ENCODE results near the gene DGUOK. TPM values are rescaled to one million over a fixed set of nuclear protein-coding genes. Genes with fewer than 3 reads are reported as not detected.

Gene DGUOK
- total RNA-seq, 1 donor: 81.2 TPM

DNA sequence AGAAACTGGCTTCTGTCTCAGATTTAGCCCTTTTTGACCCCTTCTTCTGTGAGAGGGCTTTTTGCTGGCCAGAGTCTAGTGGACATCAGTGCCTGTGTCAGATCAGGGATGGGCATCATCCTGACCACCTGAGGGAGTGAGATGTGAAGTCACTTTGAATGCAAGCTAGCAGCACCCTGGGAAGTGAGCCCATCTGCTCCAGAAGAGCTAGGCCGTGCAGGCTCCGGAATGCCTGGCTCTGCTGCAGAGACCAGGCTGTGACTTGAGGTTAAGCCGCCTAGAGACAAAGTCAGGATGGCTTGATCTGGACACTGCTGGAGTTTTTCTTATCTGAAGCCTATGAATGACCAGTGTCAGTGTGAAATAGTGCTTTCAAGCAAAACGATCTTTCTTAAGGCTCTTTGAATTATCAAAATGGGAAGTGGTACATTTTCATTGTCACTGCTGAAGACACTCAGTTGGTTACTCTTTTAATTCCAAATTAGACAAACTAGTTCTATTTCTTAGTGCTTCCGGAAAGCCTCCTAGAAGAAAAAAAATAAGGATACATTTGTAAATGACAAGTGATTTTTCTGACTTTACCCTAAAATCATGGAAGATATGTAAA is 20.8 kb downstream of the DGUOK start:
- TF ChIP-seq, protein P1, sequence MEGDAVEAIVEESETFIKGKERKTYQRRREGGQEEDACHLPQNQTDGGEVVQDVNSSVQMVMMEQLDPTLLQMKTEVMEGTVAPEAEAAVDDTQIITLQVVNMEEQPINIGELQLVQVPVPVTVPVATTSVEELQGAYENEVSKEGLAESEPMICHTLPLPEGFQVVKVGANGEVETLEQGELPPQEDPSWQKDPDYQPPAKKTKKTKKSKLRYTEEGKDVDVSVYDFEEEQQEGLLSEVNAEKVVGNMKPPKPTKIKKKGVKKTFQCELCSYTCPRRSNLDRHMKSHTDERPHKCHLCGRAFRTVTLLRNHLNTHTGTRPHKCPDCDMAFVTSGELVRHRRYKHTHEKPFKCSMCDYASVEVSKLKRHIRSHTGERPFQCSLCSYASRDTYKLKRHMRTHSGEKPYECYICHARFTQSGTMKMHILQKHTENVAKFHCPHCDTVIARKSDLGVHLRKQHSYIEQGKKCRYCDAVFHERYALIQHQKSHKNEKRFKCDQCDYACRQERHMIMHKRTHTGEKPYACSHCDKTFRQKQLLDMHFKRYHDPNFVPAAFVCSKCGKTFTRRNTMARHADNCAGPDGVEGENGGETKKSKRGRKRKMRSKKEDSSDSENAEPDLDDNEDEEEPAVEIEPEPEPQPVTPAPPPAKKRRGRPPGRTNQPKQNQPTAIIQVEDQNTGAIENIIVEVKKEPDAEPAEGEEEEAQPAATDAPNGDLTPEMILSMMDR (IDR thresholded peaks at IDR 0.05; ENCODE audit: insufficient read depth, low read depth, low read length): no peak
- no peak for DNase-seq (ENCODE audit: low read depth)
- no peak overlapping the region for H3K4me3 ChIP-seq (ENCODE audit: low read depth, low read length)

DNA sequence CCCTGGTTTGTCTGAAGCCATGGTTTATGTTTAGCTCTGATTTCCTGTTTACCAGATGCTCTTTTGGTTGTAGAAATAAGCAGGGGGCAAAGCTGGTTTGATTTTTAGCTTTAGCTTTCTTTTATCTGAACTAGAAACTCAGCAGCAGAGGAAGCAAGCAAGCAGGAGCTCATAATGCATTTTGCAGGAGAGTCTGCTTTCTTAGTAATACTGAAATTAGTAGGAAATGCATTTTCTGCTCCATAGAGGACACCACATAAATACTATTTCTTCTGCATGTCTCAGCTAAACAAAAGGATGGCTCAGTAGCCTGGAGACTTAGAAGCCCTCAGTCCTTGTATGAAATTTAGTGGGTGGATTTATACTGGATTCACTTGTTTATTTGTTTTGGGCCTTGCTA is 23.1 kb downstream of the DGUOK start:
- no peak for DNase-seq (ENCODE audit: low read depth)
- TF ChIP-seq, protein P1 (IDR thresholded peaks at IDR 0.05; ENCODE audit: insufficient read depth, low read depth, low read length): no peak
- H3K4me3 ChIP-seq (ENCODE audit: low read depth, low read length): no peak overlapping the region

- no peak overlapping the region for H3K4me3 ChIP-seq (ENCODE audit: low read depth, low read length)
- peak; percentile 37 for DNase-seq (ENCODE audit: low read depth)
- TF ChIP-seq, protein P1 (IDR thresholded peaks at IDR 0.05; ENCODE audit: insufficient read depth, low read depth, low read length): no peak
Measured at GRCh38 chr2:73952499-73953446, 26.1 kb downstream of the DGUOK start.

- TF ChIP-seq, protein P1 (IDR thresholded peaks at IDR 0.05; ENCODE audit: insufficient read depth, low read depth, low read length): no peak
- H3K4me3 ChIP-seq (ENCODE audit: low read depth, low read length): no peak overlapping the region
- DNase-seq (ENCODE audit: low read depth): no peak
Measured at GRCh38 chr2:73956218-73956865, 29.7 kb downstream of the DGUOK start.

DNA sequence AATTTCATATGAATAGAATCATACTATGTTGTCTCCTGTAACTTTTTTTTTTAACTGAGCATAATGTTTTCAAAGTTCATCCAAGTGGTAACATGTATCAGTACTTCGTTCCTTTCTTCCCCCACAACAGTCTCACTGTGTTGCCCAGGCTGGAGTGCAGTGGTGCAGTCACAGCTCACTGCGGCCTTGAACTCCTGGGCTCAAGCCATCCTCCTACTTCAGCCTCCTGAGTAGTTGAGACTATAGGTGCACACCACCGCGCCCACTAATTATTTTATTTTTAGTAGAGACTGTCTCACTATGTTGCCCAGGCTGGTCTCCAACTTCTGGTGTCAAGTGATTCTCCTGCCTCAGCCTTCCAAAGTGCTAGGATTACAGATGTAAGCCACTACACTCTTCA is 34.6 kb downstream of the DGUOK start:
- no peak for DNase-seq (ENCODE audit: low read depth)
- no peak overlapping the region for H3K4me3 ChIP-seq (ENCODE audit: low read depth, low read length)
- TF ChIP-seq, protein P1 (IDR thresholded peaks at IDR 0.05; ENCODE audit: insufficient read depth, low read depth, low read length): no peak

- H3K4me3 ChIP-seq (ENCODE audit: low read depth, low read length): no peak overlapping the region
- no peak for DNase-seq (ENCODE audit: low read depth)
- TF ChIP-seq, protein P1 (IDR thresholded peaks at IDR 0.05; ENCODE audit: insufficient read depth, low read depth, low read length): no peak
Measured at GRCh38 chr2:73961823-73962615, 35.3 kb downstream of the DGUOK start.

All from fibroblast of villous mesenchyme (primary cell).